HG02642 (cell line): Measurements from ENCODE around the gene SCN1B.
A peak's percentile ranks its signal among the peaks of the same experiment; 100 is the strongest.
"Not testable (repeated sequence)": the region's sequence is repeated elsewhere in the genome, so short reads cannot be mapped to it uniquely, and the experiment has no call there.

ENCODE experiments used
- ATAC-seq: cut with Tn5 transposase; IDR thresholded peaks from one replicate; pipeline ENCODE4 v1.9.1; 2021; ENCODE audit warnings: mild to moderate bottlenecking; ENCODE audit not compliant: unreplicated experiment, poor library complexity

Gene SCN1B

GRCh38 chr19:35051268-35051667, 21.0 kb downstream of the SCN1B start:
- not testable (repeated sequence) for ATAC-seq

- no peak for ATAC-seq
These were observed 21.5 kb downstream of the SCN1B start for GRCh38 chr19:35051796-35052195.

- ATAC-seq = no peak
These were observed 22.4 kb downstream of the SCN1B start for GRCh38 chr19:35052599-35053190.

GRCh38 chr19:35053667-35054293, 23.5 kb downstream of the SCN1B start:
- ATAC-seq = no peak

GRCh38 chr19:35054626-35055025, 24.4 kb downstream of the SCN1B start:
- ATAC-seq = no peak

GRCh38 chr19:35055715-35056179, 25.5 kb downstream of the SCN1B start:
- ATAC-seq = no peak

GRCh38 chr19:35056513-35057063, 26.3 kb downstream of the SCN1B start:
- no peak for ATAC-seq

- no peak for ATAC-seq
These were observed 28.1 kb downstream of the SCN1B start for GRCh38 chr19:35058370-35058769.

- no peak for ATAC-seq
These were observed 28.9 kb downstream of the SCN1B start for GRCh38 chr19:35059006-35059798.

- ATAC-seq = no peak
These were observed 29.5 kb downstream of the SCN1B start for GRCh38 chr19:35059799-35060091.

- ATAC-seq = no peak
These were observed 30.0 kb downstream of the SCN1B start for GRCh38 chr19:35060160-35060855.

- no peak for ATAC-seq
These were observed 31.5 kb downstream of the SCN1B start for GRCh38 chr19:35061583-35062373.

GRCh38 chr19:35062942-35063341, 32.7 kb downstream of the SCN1B start:
- no peak for ATAC-seq

- ATAC-seq = no peak
These were observed 33.9 kb downstream of the SCN1B start for GRCh38 chr19:35063940-35064818.

- ATAC-seq = no peak
These were observed 35.3 kb downstream of the SCN1B start for GRCh38 chr19:35065574-35065973.

- no peak for ATAC-seq
These were observed 35.9 kb downstream of the SCN1B start for GRCh38 chr19:35066121-35066520.

GRCh38 chr19:35066691-35067563, 36.7 kb downstream of the SCN1B start:
- peak; percentile 72 for ATAC-seq
